ENCODE data around the gene LOXHD1. TPM values are rescaled to one million over a fixed set of nuclear protein-coding genes. Genes with fewer than 3 reads are reported as not detected.

The LOXHD1 gene
- total and polyA plus RNA-seq, 2 of the 4 experiments (the other 2 are of a cell fraction): not detected

DNA sequence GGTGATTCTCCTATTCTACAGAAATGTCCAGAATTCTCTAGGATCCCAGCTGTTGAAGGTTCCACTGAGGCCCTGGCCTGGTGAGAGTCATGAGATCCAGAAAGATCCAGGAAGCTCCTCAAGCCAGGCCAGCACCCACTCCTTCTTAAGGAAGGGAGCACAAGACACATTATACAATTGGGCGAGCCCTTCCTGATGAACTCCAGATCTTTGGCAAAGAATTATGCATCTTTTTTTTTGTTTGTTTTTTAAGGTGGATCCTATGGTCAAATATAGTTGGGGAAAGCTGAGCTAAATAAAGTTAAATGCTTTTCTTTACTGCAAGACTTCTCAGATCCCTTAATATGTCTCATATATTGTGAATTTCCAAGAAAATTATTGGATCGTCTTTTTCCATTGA, 37.0 kb upstream of the LOXHD1 start:
- Histone ChIP-seq H3K4me1 (ENCODE audit: control insufficient read depth, insufficient read depth, low read length) (no peaks in the 10 kb centered on the region), H3K4ac (ENCODE audit: low read depth, low read length) (no peak overlapping the region), H3K27me3 (ENCODE audit: control insufficient read depth, insufficient read depth, low read length) (peaks cover 3% of the 10 kb centered on the region; the same call in 1 of the 2 replicates), H2BK5ac (ENCODE audit: low read depth, low read length, poor library complexity, severe bottlenecking) (no peak overlapping the region), H2BK120ac (ENCODE audit: low read depth, low read length) (no peak overlapping the region), H2BK20ac (ENCODE audit: low read depth, low read length) (no peak overlapping the region), H3K36me3 (ENCODE audit: control insufficient read depth, insufficient read depth, low read length) (no peaks in the 10 kb centered on the region), H2AFZ (replicated peaks; ENCODE audit: low read length, poor library complexity) (no peak overlapping the region), H4K20me1 (ENCODE audit: insufficient read depth, low read length) (no peaks in the 10 kb centered on the region), H3K27ac (ENCODE audit: insufficient read depth, low read length) (no peak overlapping the region), H3K9ac (ENCODE audit: low read depth, low read length) (no peak overlapping the region), H4K8ac (ENCODE audit: low read depth in 2 of 2, low read length in 2 of 2) (no peak overlapping the region), H3K18ac (ENCODE audit: low read depth, low read length) (no peak overlapping the region), H3K56ac (ENCODE audit: extremely low read depth, insufficient read depth, low read length) (no peak overlapping the region), H3K79me1 (ENCODE audit: low read depth in 1 of 2, low read length in 2 of 2) (no peaks in the 10 kb centered on the region), H4K91ac (ENCODE audit: insufficient read depth, low read depth, low read length) (no peak overlapping the region), H3K23ac (ENCODE audit: low read depth, low read length) (no peak overlapping the region), H2AK5ac (ENCODE audit: low read depth, low read length) (no peak overlapping the region), H4K5ac (ENCODE audit: low read depth, low read length) (no peak overlapping the region), H3K14ac (replicated peaks; ENCODE audit: low read depth, low read length) (no peak overlapping the region), H3K9me1 (ENCODE audit: insufficient read depth, low read length) (no peaks in the 10 kb centered on the region), H3K9me3 (ENCODE audit: control insufficient read depth, insufficient read depth, low read length) (no peaks in the 10 kb centered on the region), H3K4me3 (ENCODE audit: insufficient read depth, low read depth, low read length) (no peak overlapping the region), H2BK15ac (ENCODE audit: low read depth, low read length) (no peak overlapping the region), H2AK9ac (replicated peaks; ENCODE audit: low read depth, low read length, poor library complexity) (no peak overlapping the region), H3K4me2 (ENCODE audit: low read depth, low read length) (no peak overlapping the region)
- no TSS peak for BruUV-seq (replicated peaks)
- ATAC-seq (ENCODE audit: low read depth) (no peak), DNase-seq (no peak)
- POLR2A ChIA-PET (ENCODE audit: unreplicated experiment): no interaction called here
- intact Hi-C loops (cut with micrococcal nuclease): no loop called here
- WGBS, 2 experiments (ENCODE audit: extremely low coverage in 2 of 2, insufficient read length in 1 of 2): no CpG with 5 or more reads among the region's 2 CpGs
- CTCF ChIA-PET: no interaction called here
- in situ Hi-C loops (cut with MboI; ENCODE audit: low sequenced_read_pairs): no loop called here
- dilution Hi-C loops (cut with HindIII; ENCODE audit: low sequenced_read_pairs, unreplicated experiment): no loop called here
- TF ChIP-seq CEBPB (IDR thresholded peaks at IDR 0.05; ENCODE audit: low read depth, low read length) (no peak), MAFK (IDR thresholded peaks at IDR 0.05; ENCODE audit: low read depth, low read length) (no peak), MXI1 (IDR thresholded peaks at IDR 0.05; ENCODE audit: borderline replicate concordance, low read depth, low read length) (no peak), CHD1 (IDR thresholded peaks at IDR 0.05; ENCODE audit: low read depth, low read length) (no peak), RFX5 (IDR thresholded peaks at IDR 0.05; ENCODE audit: low read depth, low read length) (no peak), BHLHE40 (IDR thresholded peaks at IDR 0.05; ENCODE audit: low read depth, low read length) (no peak), ELK1 (IDR thresholded peaks at IDR 0.05; ENCODE audit: borderline replicate concordance, low read depth, low read length) (no peak), RAD21 (IDR thresholded peaks at IDR 0.05; ENCODE audit: low read length) (no peak), POLR2A (IDR thresholded peaks at IDR 0.05; ENCODE audit: low read depth, low read length) (no peak), CTCF (conservative IDR thresholded peaks at IDR 0.05; ENCODE audit: low read depth, low read length) (no peak), NFE2L2 (IDR thresholded peaks at IDR 0.05; ENCODE audit: low read depth, low read length) (no peak), MAZ (IDR thresholded peaks at IDR 0.05; ENCODE audit: borderline replicate concordance, low read depth, low read length) (no peak), FOS (IDR thresholded peaks at IDR 0.05; ENCODE audit: low read depth, low read length) (no peak), RCOR1 (IDR thresholded peaks at IDR 0.05; ENCODE audit: insufficient replicate concordance, low read length) (no peak), SMC3 (IDR thresholded peaks at IDR 0.05; ENCODE audit: low read depth, low read length) (no peak), USF2 (IDR thresholded peaks at IDR 0.05; ENCODE audit: low read depth, low read length) (no peak)
